ENCODE measurements around the gene MBOAT1. TPM values are rescaled to one million over a fixed set of nuclear protein-coding genes. Genes with fewer than 3 reads are reported as not detected.
A peak's percentile ranks its signal among the peaks of the same experiment; 100 is the strongest.

MBOAT1 gene
- total and polyA plus RNA-seq, 9 donors: 8.5 to 30.2 (median 12.7) TPM

- WGBS, 3 donors: 0 to 1% (median 0%) methylated on average over 33 to 37 of the region's 37 CpGs
- intact Hi-C loops (cut with DNase I): loop anchor here in 3 of 4 donors (5.0 to 10.0 kb wide), 2 partner anchors 85 to 87 kb away; no protein-coding TSS in a partner anchor
- Histone ChIP-seq H3K27ac (peak overlapping the region; percentile 82 to 89), H3K27me3 (no peaks in the 10 kb centered on the region), H3K4me3 (peak overlapping the region; percentile 94), H3K4me1 (ENCODE audit: insufficient read depth) (peaks cover 9% of the 10 kb centered on the region), H3K9me3 (no peaks in the 10 kb centered on the region), H3K36me3 (no peaks in the 10 kb centered on the region)
- TF ChIP-seq CTCF (IDR thresholded peaks at IDR 0.05) (no peak), POLR2A (IDR thresholded peaks at IDR 0.05) (no peak), EP300 (IDR thresholded peaks at IDR 0.05) (no peak)
- no peak for DNase-seq
Observed at GRCh38 chr6:20211941-20212391, 303 bp downstream of the MBOAT1 start.

- Histone ChIP-seq H3K36me3 (no peaks in the 10 kb centered on the region), H3K4me3 (peak overlapping the region; percentile 94), H3K9me3 (no peaks in the 10 kb centered on the region), H3K27ac (peak overlapping the region; percentile 20 to 89), H3K4me1 (ENCODE audit: insufficient read depth) (peaks cover 9% of the 10 kb centered on the region), H3K27me3 (no peaks in the 10 kb centered on the region)
- TF ChIP-seq POLR2A (IDR thresholded peaks at IDR 0.05): no peak
- intact Hi-C loops (cut with DNase I): loop anchor here in 3 of 4 donors (5.0 to 10.0 kb wide), 2 partner anchors 84 to 86 kb away; no protein-coding TSS in a partner anchor
- WGBS, 3 donors: 3 to 7% (median 4%) methylated on average over 17 of the region's 17 CpGs
- DNase-seq: no peak
Observed at GRCh38 chr6:20211037-20211940, 980 bp downstream of the MBOAT1 start.

GRCh38 chr6:20210158-20210557 lies 2.1 kb downstream of the MBOAT1 start:
- no peak for DNase-seq
- no peaks in the 10 kb centered on the region for H3K9me3 ChIP-seq
- H3K4me3 ChIP-seq: no peak overlapping the region
- no peaks in the 10 kb centered on the region for H3K27me3 ChIP-seq
- no peaks in the 10 kb centered on the region for H3K36me3 ChIP-seq
- WGBS, 3 donors: 7 to 20% (median 9%) methylated on average over 3 of the region's 3 CpGs
- peaks cover 18% of the 10 kb centered on the region for H3K4me1 ChIP-seq (ENCODE audit: insufficient read depth)
- intact Hi-C loops (cut with DNase I): loop anchor here in 3 of 4 donors (5.0 to 10.0 kb wide), 2 partner anchors 83 to 85 kb away; no protein-coding TSS in a partner anchor
- no peak overlapping the region for H3K27ac ChIP-seq
- TF ChIP-seq CTCF (IDR thresholded peaks at IDR 0.05): no peak
- no peak for TF ChIP-seq EP300 (IDR thresholded peaks at IDR 0.05)
- TF ChIP-seq POLR2A (IDR thresholded peaks at IDR 0.05): no peak

GRCh38 chr6:20208687-20209378 lies 3.4 kb downstream of the MBOAT1 start:
- intact Hi-C loops (cut with DNase I): no loop called here
- TF ChIP-seq EP300 (IDR thresholded peaks at IDR 0.05): no peak
- TF ChIP-seq CTCF (IDR thresholded peaks at IDR 0.05): no peak
- no peak for TF ChIP-seq POLR2A (IDR thresholded peaks at IDR 0.05)
- H3K36me3 ChIP-seq: no peaks in the 10 kb centered on the region
- WGBS, 3 donors: 53 to 63% (median 59%) methylated on average over 2 of the region's 2 CpGs
- peaks cover 27% of the 10 kb centered on the region for H3K4me1 ChIP-seq (ENCODE audit: insufficient read depth)
- no peaks in the 10 kb centered on the region for H3K27me3 ChIP-seq
- no peaks in the 10 kb centered on the region for H3K9me3 ChIP-seq
- H3K4me3 ChIP-seq: no peak overlapping the region
- peak overlapping the region in 1 of 2 donors; percentile 2 for H3K27ac ChIP-seq
- DNase-seq: no peak
